HepG2 (cell line): Measurements from ENCODE around the gene DCAF6. TPM values are rescaled to one million over a fixed set of nuclear protein-coding genes. Genes with fewer than 3 reads are reported as not detected.

ENCODE experiments used
- CENPX ChIP-seq: sonication (generic); formaldehyde crosslinking; IDR thresholded peaks from 2 replicates; pipeline ENCODE4 v1.9.0; 2021; ENCODE audit warnings: mild to moderate bottlenecking, missing genetic modification reagents, moderate library complexity
- DDIT3 ChIP-seq: sonication (generic); formaldehyde crosslinking; IDR thresholded peaks from 2 replicates; pipeline ENCODE4 v1.4.0; 2020; ENCODE audit warnings: mild to moderate bottlenecking, missing genetic modification reagents
- DMAP1 ChIP-seq: IDR thresholded peaks from 2 replicates; pipeline ENCODE4 v1.6.1; 2016
- FOXP4 ChIP-seq: sonication (generic); formaldehyde crosslinking; IDR thresholded peaks from 2 replicates; pipeline ENCODE4 v1.4.0; 2020; ENCODE audit warnings: missing genetic modification reagents
- GTF2F1 ChIP-seq: fragments of 150-350 bp; IDR thresholded peaks from 2 replicates; pipeline ENCODE4 v1.6.1; 2014; ENCODE audit warnings: low read length
- HIVEP1 ChIP-seq: sonication (generic); formaldehyde crosslinking; IDR thresholded peaks from 2 replicates; pipeline ENCODE4 v1.4.0; 2020; ENCODE audit warnings: mild to moderate bottlenecking, missing genetic modification reagents
- HMGA1 ChIP-seq: sonication (generic); formaldehyde crosslinking; conservative IDR thresholded peaks from 2 replicates; pipeline ENCODE4 v1.4.0; 2020; ENCODE audit warnings: missing genetic modification reagents
- KLF11 ChIP-seq: IDR thresholded peaks from 2 replicates; pipeline ENCODE4 v1.6.1; 2016; ENCODE audit warnings: missing compliant biosample characterization
- MAFF ChIP-seq: IDR thresholded peaks from 2 replicates; pipeline ENCODE4 v1.6.1; 2011; ENCODE audit warnings: low read depth, low read length, improper control_type of control experiment
- NFE2 ChIP-seq: sonication (generic); formaldehyde crosslinking; IDR thresholded peaks from 2 replicates; pipeline ENCODE4 v1.4.0; 2020; ENCODE audit warnings: missing genetic modification reagents
- PHF21A ChIP-seq: sonication (generic); formaldehyde crosslinking; IDR thresholded peaks from 2 replicates; pipeline ENCODE4 v1.5.0; 2020; ENCODE audit warnings: mild to moderate bottlenecking, missing genetic modification reagents
- RELA ChIP-seq: sonication (generic); formaldehyde crosslinking; IDR thresholded peaks from 2 replicates; pipeline ENCODE4 v1.4.0; 2020; ENCODE audit warnings: missing genetic modification reagents
- RXRA ChIP-seq: sonication (generic); formaldehyde crosslinking; IDR thresholded peaks from 2 replicates; pipeline ENCODE4 v1.5.1; 2020; ENCODE audit warnings: missing genetic modification reagents
- SALL1 ChIP-seq: sonication (generic); formaldehyde crosslinking; IDR thresholded peaks from 2 replicates; pipeline ENCODE4 v1.8.0; 2022; ENCODE audit warnings: mild to moderate bottlenecking, missing genetic modification reagents
- SAP130 ChIP-seq: IDR thresholded peaks from 2 replicates; pipeline ENCODE4 v1.6.1; 2016; ENCODE audit warnings: low read depth
- SNAPC2 ChIP-seq: sonication (generic); formaldehyde crosslinking; IDR thresholded peaks from 2 replicates; pipeline ENCODE4 v1.8.1; 2022; ENCODE audit warnings: mild to moderate bottlenecking, missing genetic modification reagents
- XBP1 ChIP-seq: sonication (generic); formaldehyde crosslinking; IDR thresholded peaks from 2 replicates; pipeline ENCODE4 v1.5.0; 2020; ENCODE audit warnings: missing genetic modification reagents
- ZEB1 ChIP-seq: IDR thresholded peaks from 2 replicates; pipeline ENCODE4 v1.6.1; 2012; ENCODE audit warnings: mild to moderate bottlenecking, low read depth, inconsistent platforms; ENCODE audit not compliant: insufficient replicate concordance
- ZNF142 ChIP-seq: sonication (generic); formaldehyde crosslinking; IDR thresholded peaks from 2 replicates; pipeline ENCODE4 v1.4.0; 2020; ENCODE audit warnings: missing genetic modification reagents
- ZNF260 ChIP-seq: sonication (generic); formaldehyde crosslinking; IDR thresholded peaks from 2 replicates; pipeline ENCODE4 v1.4.0; 2020; ENCODE audit warnings: missing genetic modification reagents, low read depth, mild to moderate bottlenecking, borderline replicate concordance
- ZNF552 ChIP-seq: sonication (generic); formaldehyde crosslinking; IDR thresholded peaks from 2 replicates; pipeline ENCODE4 v1.9.0; 2022; ENCODE audit warnings: missing genetic modification reagents, mild to moderate bottlenecking, borderline replicate concordance
- ZNF672 ChIP-seq: sonication (generic); formaldehyde crosslinking; IDR thresholded peaks from 2 replicates; pipeline ENCODE4 v1.8.1; 2022; ENCODE audit warnings: missing genetic modification reagents
- ZNF879 ChIP-seq: sonication (generic); formaldehyde crosslinking; IDR thresholded peaks from 2 replicates; pipeline ENCODE4 v1.8.1; 2023; ENCODE audit warnings: missing genetic modification reagents
- polyA plus RNA-seq, 8 experiments: library from polyadenylated mRNA; depleted of rRNA in 3 of 8; stranded (reverse) in 7 of 8; unstranded in 1 of 8; fragments of >200 nt; fragmentation: Illumina TruSeq in 4 of 8; extraction: Trizol in 4 of 8; gene quantifications; 2 replicates each; pipeline versions ENCODE4 v1.2.1 to v1.2.3, GENCODE V29; 2011 to 2016; ENCODE audit warnings: low read depth in 4 of 8, missing spikeins in 1 of 8, mixed read lengths in 1 of 8; ENCODE audit not compliant: insufficient read depth in 1 of 8
- total RNA-seq, 5 experiments: library from RNA; depleted of rRNA; stranded (reverse); fragments of >200 nt; fragmentation: Illumina TruSeq; extraction: Trizol; gene quantifications; 2 replicates each; pipeline ENCODE4 v1.2.3, GENCODE V29; 2016; ENCODE audit warnings: low read depth in 1 of 5
- TF ChIP-seq, protein P1 (sequence below): IDR thresholded peaks from 2 replicates; pipeline ENCODE4 v1.6.1; 2016; ENCODE audit warnings: missing compliant biosample characterization, missing genetic modification reagents, borderline replicate concordance

Gene DCAF6
- total and polyA plus RNA-seq, 2 of the 13 experiments (the other 11 are each of a cell fraction or from before 2014, with no cell fraction given) = 24.7 to 33.7 TPM

DNA sequence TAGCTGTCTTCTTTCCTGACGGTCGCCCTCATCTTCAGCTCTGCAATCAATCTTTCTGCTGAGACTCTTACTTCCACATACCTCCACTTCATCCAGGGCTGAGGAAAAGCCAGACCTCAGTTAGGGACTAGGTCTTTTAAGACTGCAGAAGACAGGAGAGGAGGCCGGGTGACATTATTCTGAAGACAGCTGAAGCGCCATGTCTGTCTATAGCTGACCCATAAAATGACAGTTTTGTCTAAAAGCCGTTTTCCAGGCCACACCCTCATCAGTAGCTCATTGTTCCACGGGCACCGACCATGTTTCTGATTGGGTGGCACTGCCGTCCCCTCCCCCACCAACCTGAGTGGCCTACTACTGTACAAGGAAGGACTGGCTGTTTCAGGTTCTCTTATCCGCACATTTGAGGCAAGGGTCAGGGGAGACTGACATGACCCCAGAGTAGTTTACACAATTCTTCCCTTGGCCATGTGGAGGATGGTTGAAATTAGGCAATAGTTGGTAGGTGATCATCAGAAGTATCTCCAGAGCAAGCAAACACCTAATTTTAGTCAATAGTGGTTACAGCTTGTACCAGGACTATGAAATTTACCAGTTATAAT, 22.5 kb upstream of the DCAF6 start, which contains the start of gene ADCY10 (continued):
- TF ChIP-seq ZNF879 (CRISPR knock-in tag) (no peak), KLF11 (CRISPR knock-in tag) (no peak), RXRA (CRISPR knock-in tag) (peak; percentile 45; the same call in 1 of the 2 replicates), ZNF672 (CRISPR knock-in tag) (no peak), FOXP4 (0 out of 2 replicates have a peak, but pooled peaks have one; percentile 27), SALL1 (CRISPR knock-in tag) (peak; percentile 81), MAFF (no peak), ZEB1 (no peak), HMGA1 (no peak), ZNF142 (CRISPR knock-in tag) (no peak), PHF21A (no peak), HIVEP1 (CRISPR knock-in tag) (no peak), NFE2 (CRISPR knock-in tag) (no peak), GTF2F1 (no peak), RELA (CRISPR knock-in tag) (no peak), SAP130 (peak; percentile 32; the same call in 1 of the 2 replicates), SNAPC2 (CRISPR knock-in tag) (no peak), ZNF260 (CRISPR knock-in tag) (no peak), DMAP1 (CRISPR knock-in tag) (no peak), ZNF552 (CRISPR knock-in tag) (no peak), DDIT3 (CRISPR knock-in tag) (no peak), XBP1 (CRISPR knock-in tag) (no peak), CENPX (CRISPR knock-in tag) (no peak)
- TF ChIP-seq, protein P1, sequence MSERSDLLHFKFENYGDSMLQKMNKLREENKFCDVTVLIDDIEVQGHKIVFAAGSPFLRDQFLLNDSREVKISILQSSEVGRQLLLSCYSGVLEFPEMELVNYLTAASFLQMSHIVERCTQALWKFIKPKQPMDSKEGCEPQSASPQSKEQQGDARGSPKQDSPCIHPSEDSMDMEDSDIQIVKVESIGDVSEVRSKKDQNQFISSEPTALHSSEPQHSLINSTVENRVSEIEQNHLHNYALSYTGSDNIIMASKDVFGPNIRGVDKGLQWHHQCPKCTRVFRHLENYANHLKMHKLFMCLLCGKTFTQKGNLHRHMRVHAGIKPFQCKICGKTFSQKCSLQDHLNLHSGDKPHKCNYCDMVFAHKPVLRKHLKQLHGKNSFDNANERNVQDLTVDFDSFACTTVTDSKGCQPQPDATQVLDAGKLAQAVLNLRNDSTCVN (CRISPR knock-in tag) = no peak
